Activated CD8-positive, alpha-beta memory T cell treated with anti-CD3 and anti-CD28 coated beads for 24 hours (primary cell): Measurements from ENCODE around the gene SLC15A5.

ENCODE experiments used
- DNase-seq: peaks from one replicate; pipeline ENCODE4 v3.0.0-alpha.2; 2020

SLC15A5 gene

GRCh38 chr12:16168078-16168477 is 109.4 kb downstream of the SLC15A5 start:
- DNase-seq: no peak

GRCh38 chr12:16166563-16167470 is 110.7 kb downstream of the SLC15A5 start:
- DNase-seq: no peak

- no peak for DNase-seq
Measured at GRCh38 chr12:16165506-16165905, 112.0 kb downstream of the SLC15A5 start.

- no peak for DNase-seq
Measured at GRCh38 chr12:16163901-16164300, 113.6 kb downstream of the SLC15A5 start.

GRCh38 chr12:16163146-16163545 is 114.3 kb downstream of the SLC15A5 start:
- no peak for DNase-seq

- no peak for DNase-seq
Measured at GRCh38 chr12:16159571-16159970, 117.9 kb downstream of the SLC15A5 start.

GRCh38 chr12:16158050-16158449 is 119.4 kb downstream of the SLC15A5 start:
- no peak for DNase-seq

GRCh38 chr12:16155938-16156337 is 121.5 kb downstream of the SLC15A5 start:
- no peak for DNase-seq

- no peak for DNase-seq
Measured at GRCh38 chr12:16154990-16155389, 122.5 kb downstream of the SLC15A5 start.

GRCh38 chr12:16152885-16153673 is 124.4 kb downstream of the SLC15A5 start:
- DNase-seq: no peak

- DNase-seq: no peak
Measured at GRCh38 chr12:16150276-16150675, 127.2 kb downstream of the SLC15A5 start.

GRCh38 chr12:16148938-16149337 is 128.5 kb downstream of the SLC15A5 start:
- DNase-seq: no peak
